Measurements from ENCODE around the gene ZMIZ1. TPM values are rescaled to one million over a fixed set of nuclear protein-coding genes. Genes with fewer than 3 reads are reported as not detected.

The ZMIZ1 gene
- total and polyA plus RNA-seq, 4 donors = 18.3 to 80.2 (median 42.6) TPM

DNA sequence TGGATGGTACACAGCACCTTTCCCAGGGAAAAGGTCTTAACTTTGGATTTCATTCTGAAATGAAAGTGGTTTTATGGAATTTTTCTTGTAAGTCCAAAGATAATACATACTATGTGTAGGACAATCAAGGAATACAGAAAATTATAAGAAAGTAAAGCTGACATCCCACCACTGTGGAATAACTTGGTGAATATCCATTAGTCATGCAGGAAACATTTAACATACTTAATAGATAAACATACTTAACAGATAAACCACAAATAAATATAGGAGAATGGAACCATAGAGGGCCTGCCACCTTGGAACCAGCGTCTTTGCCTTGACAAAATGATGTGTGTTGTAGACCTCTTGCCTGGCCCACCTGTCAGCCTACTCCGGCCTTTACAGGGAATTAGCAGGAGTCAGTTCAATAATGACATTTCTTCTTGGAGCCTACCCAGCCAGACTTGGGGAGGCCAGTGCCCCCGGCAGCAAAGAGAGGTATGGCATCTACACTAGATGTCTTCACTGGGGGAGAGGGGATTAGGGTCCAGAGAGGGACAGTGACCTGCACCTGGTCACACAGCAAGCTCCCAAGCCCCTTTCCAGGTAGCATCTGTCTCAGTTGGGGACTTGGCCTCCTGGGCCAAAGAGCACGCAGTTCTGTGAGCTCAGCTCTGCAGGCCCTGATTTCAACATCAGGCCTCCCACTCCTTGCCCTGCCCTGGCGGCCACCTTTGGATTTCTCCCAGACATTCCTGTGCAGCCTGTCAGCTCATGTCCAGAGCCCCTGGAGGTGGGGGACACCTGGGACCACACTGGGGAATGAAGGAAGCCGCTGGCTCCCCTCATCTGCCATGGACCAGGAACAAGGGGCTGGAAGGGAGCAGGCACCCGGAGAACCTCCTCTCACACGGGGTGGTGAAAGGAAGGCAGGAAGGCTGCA is 165.9 kb downstream of the ZMIZ1 start:
- TF ChIP-seq, protein P1, sequence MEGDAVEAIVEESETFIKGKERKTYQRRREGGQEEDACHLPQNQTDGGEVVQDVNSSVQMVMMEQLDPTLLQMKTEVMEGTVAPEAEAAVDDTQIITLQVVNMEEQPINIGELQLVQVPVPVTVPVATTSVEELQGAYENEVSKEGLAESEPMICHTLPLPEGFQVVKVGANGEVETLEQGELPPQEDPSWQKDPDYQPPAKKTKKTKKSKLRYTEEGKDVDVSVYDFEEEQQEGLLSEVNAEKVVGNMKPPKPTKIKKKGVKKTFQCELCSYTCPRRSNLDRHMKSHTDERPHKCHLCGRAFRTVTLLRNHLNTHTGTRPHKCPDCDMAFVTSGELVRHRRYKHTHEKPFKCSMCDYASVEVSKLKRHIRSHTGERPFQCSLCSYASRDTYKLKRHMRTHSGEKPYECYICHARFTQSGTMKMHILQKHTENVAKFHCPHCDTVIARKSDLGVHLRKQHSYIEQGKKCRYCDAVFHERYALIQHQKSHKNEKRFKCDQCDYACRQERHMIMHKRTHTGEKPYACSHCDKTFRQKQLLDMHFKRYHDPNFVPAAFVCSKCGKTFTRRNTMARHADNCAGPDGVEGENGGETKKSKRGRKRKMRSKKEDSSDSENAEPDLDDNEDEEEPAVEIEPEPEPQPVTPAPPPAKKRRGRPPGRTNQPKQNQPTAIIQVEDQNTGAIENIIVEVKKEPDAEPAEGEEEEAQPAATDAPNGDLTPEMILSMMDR (IDR thresholded peaks at IDR 0.05; ENCODE audit: control extremely low read depth, extremely low read depth) = no peak
- Histone ChIP-seq H3K27ac (ENCODE audit: low read depth in 1 of 2, low read length in 1 of 2) (no peak overlapping the region), H3K27me3 (ENCODE audit: control insufficient read depth in 3 of 3, insufficient read depth in 3 of 3, low read length in 2 of 3) (no peaks in the 10 kb centered on the region), H3K9me3 (ENCODE audit: control insufficient read depth in 4 of 4, insufficient read depth in 3 of 4, low read length in 3 of 4) (no peaks in the 10 kb centered on the region), H3K4me3 (no peak overlapping the region), H3K36me3 (ENCODE audit: control insufficient read depth in 4 of 4, insufficient read depth in 4 of 4, low read length in 4 of 4) (peaks cover 0 to 8% (median 5%) of the 10 kb centered on the region in 4 donors), H3K4me1 (ENCODE audit: control insufficient read depth in 5 of 5, insufficient read depth in 5 of 5, low read length in 5 of 5) (peaks cover 4 to 42% (median 32%) of the 10 kb centered on the region in 5 donors), H3K9ac (ENCODE audit: insufficient read depth in 1 of 2, low read length in 2 of 2) (no peak overlapping the region)
- WGBS, 2 donors = 89 to 91% methylated on average over 8 of the region's 8 CpGs
- ATAC-seq (ENCODE audit: insufficient read depth, low FRiP score) (no peak), DNase-seq (no peak)

DNA sequence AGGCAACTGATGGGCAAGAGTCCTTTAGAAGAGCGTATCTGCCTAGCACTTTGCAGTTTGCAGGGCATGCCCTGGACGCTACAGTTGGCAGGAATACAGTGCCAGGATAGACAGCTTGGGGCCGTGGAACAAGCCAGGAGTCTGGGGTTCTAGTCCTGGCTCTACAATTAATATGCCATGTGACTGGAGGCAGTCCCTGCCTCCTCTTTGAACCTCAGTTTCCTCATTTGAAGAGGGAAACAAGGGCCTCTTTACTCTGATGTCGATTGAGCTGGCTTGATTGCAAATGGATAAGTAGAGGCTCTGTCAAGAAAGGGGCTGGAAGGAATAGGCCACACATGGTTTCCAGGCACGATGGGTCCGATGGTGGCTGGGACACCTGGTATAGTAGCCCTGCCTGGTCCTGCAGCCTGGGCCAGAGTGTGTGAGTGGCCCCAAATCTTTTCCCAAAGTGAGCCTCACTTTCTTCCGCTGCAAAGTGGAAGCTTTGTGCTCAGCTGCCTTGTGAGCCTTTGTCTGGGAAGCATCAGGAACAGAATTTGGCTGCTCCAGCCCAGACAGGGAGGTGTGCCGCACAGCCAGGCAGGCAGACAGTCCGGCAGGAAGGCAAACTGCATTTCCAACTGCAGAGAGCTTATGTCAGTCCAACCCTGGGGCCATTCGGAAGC is 167.1 kb downstream of the ZMIZ1 start:
- TF ChIP-seq, protein P1 (IDR thresholded peaks at IDR 0.05; ENCODE audit: control extremely low read depth, extremely low read depth) = no peak
- peak overlapping the region in 1 of 2 donors; percentile 72 for H3K27ac ChIP-seq (ENCODE audit: low read depth in 1 of 2, low read length in 1 of 2)
- 64 to 86% methylated on average over 10 of the region's 10 CpGs for WGBS, 2 donors
- no peak overlapping the region for H3K9ac ChIP-seq (ENCODE audit: insufficient read depth in 1 of 2, low read length in 2 of 2)
- no peak overlapping the region for H3K4me3 ChIP-seq
- no peak for DNase-seq
- H3K27me3 ChIP-seq (ENCODE audit: control insufficient read depth in 3 of 3, insufficient read depth in 3 of 3, low read length in 2 of 3) = no peaks in the 10 kb centered on the region
- no peak for ATAC-seq (ENCODE audit: insufficient read depth, low FRiP score)
- peaks cover 4 to 41% (median 34%) of the 10 kb centered on the region in 5 donors for H3K4me1 ChIP-seq (ENCODE audit: control insufficient read depth in 5 of 5, insufficient read depth in 5 of 5, low read length in 5 of 5)
- H3K9me3 ChIP-seq (ENCODE audit: control insufficient read depth in 4 of 4, insufficient read depth in 3 of 4, low read length in 3 of 4) = no peaks in the 10 kb centered on the region
- H3K36me3 ChIP-seq (ENCODE audit: control insufficient read depth in 4 of 4, insufficient read depth in 4 of 4, low read length in 4 of 4) = peaks cover 0 to 8% (median 4%) of the 10 kb centered on the region in 4 donors

DNA sequence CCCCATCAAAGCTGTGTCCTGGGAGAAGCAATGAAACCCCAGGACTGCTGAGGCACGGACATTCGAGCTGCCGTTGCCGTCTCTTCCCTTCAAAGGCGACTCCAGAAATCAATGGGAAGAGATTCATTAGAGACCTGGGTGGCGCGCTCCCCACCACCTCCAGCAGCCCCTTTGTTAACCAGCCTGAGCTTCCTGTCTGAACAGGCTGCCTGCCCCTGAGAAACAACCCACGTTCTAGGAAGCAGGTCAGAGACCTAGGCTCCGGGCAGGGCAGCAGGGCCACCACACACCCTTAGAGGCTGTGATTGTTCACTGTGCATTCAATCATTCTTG is 167.6 kb downstream of the ZMIZ1 start:
- 66 to 80% methylated on average over 9 of the region's 9 CpGs for WGBS, 2 donors
- H3K9me3 ChIP-seq (ENCODE audit: control insufficient read depth in 4 of 4, insufficient read depth in 3 of 4, low read length in 3 of 4) = no peaks in the 10 kb centered on the region
- no peak overlapping the region for H3K4me3 ChIP-seq
- no peak overlapping the region for H3K9ac ChIP-seq (ENCODE audit: insufficient read depth in 1 of 2, low read length in 2 of 2)
- ATAC-seq (ENCODE audit: insufficient read depth, low FRiP score) (no peak), DNase-seq (no peak)
- peak overlapping the region in 1 of 2 donors; percentile 72 for H3K27ac ChIP-seq (ENCODE audit: low read depth in 1 of 2, low read length in 1 of 2)
- peaks cover 0 to 8% (median 3%) of the 10 kb centered on the region in 4 donors for H3K36me3 ChIP-seq (ENCODE audit: control insufficient read depth in 4 of 4, insufficient read depth in 4 of 4, low read length in 4 of 4)
- TF ChIP-seq, protein P1 (IDR thresholded peaks at IDR 0.05; ENCODE audit: control extremely low read depth, extremely low read depth) = no peak
- H3K27me3 ChIP-seq (ENCODE audit: control insufficient read depth in 3 of 3, insufficient read depth in 3 of 3, low read length in 2 of 3) = no peaks in the 10 kb centered on the region
- peaks cover 4 to 42% (median 37%) of the 10 kb centered on the region in 5 donors for H3K4me1 ChIP-seq (ENCODE audit: control insufficient read depth in 5 of 5, insufficient read depth in 5 of 5, low read length in 5 of 5)

Data from lung (tissue), 12 donors.